HG03469 (cell line): Measurements from ENCODE around the gene SKAP1.

Experiments
- ATAC-seq: cut with Tn5 transposase; IDR thresholded peaks from one replicate; pipeline ENCODE4 v1.9.1; 2021; ENCODE audit warnings: mild to moderate bottlenecking, moderate library complexity, moderate number of reproducible peaks; ENCODE audit not compliant: unreplicated experiment

SKAP1 gene

GRCh38 chr17:48181653-48182052 is 248.4 kb downstream of the SKAP1 start:
- ATAC-seq = no peak

GRCh38 chr17:48180842-48181629 is 249.0 kb downstream of the SKAP1 start:
- no peak for ATAC-seq

- no peak for ATAC-seq
These were observed 250.7 kb downstream of the SKAP1 start for GRCh38 chr17:48179071-48179945.

GRCh38 chr17:48178317-48178716 is 251.7 kb downstream of the SKAP1 start:
- ATAC-seq = no peak

- no peak for ATAC-seq
These were observed 252.2 kb downstream of the SKAP1 start for GRCh38 chr17:48177816-48178215.

- ATAC-seq = no peak
These were observed 253.6 kb downstream of the SKAP1 start for GRCh38 chr17:48176471-48176855.

GRCh38 chr17:48175692-48176470 is 254.1 kb downstream of the SKAP1 start:
- no peak for ATAC-seq

GRCh38 chr17:48174833-48175523 is 255.0 kb downstream of the SKAP1 start:
- ATAC-seq = no peak

- no peak for ATAC-seq
These were observed 256.6 kb downstream of the SKAP1 start for GRCh38 chr17:48173191-48173984.

GRCh38 chr17:48169926-48170325 is 260.1 kb downstream of the SKAP1 start:
- no peak for ATAC-seq

GRCh38 chr17:48163809-48164208 is 266.2 kb downstream of the SKAP1 start:
- no peak for ATAC-seq

GRCh38 chr17:48162946-48163506 is 267.0 kb downstream of the SKAP1 start:
- ATAC-seq = no peak

- ATAC-seq = no peak
These were observed 267.6 kb downstream of the SKAP1 start for GRCh38 chr17:48162306-48162934.

GRCh38 chr17:48161127-48161905 is 268.7 kb downstream of the SKAP1 start:
- ATAC-seq = no peak

- no peak for ATAC-seq
These were observed 269.6 kb downstream of the SKAP1 start for GRCh38 chr17:48160177-48161081.

GRCh38 chr17:48159232-48159631 is 270.8 kb downstream of the SKAP1 start:
- ATAC-seq = no peak

GRCh38 chr17:48155889-48156611 is 274.0 kb downstream of the SKAP1 start:
- no peak for ATAC-seq
